T-helper 1 cell treated with Interleukin-12 subunit alpha and Interleukin-12 subunit beta and Interleukin-4 antibody, amounts not matched to agents 30 ng/mL and 1 ng/mL, for 36 hours (primary cell): Measurements from ENCODE around the gene TWF2. TPM values are rescaled to one million over a fixed set of nuclear protein-coding genes. Genes with fewer than 3 reads are reported as not detected.

Experiments
- intact Hi-C: fragments of 100-400 bp; cut with micrococcal nuclease; formaldehyde crosslinking; loops from one replicate; pipeline ENCODE4 v1.15.1; 2024
- total RNA-seq: library from RNA; stranded (reverse); gene quantifications from 2 replicates; pipeline ENCODE4 v1.2.3, GENCODE V29; 2022

The TWF2 gene
- total RNA-seq, 1 donor from 2014 or later: 117 TPM

- intact Hi-C loops: no loop called here
These were observed 52.2 kb downstream of the TWF2 start for GRCh38 chr3:52186729-52187128.

- intact Hi-C loops: no loop called here
These were observed 53.1 kb downstream of the TWF2 start for GRCh38 chr3:52185837-52186236.

- intact Hi-C loops: no loop called here
These were observed 53.6 kb downstream of the TWF2 start for GRCh38 chr3:52185311-52185710.

- intact Hi-C loops: no loop called here
These were observed 54.3 kb downstream of the TWF2 start for GRCh38 chr3:52184690-52185089.

GRCh38 chr3:52183786-52184445 is 55.0 kb downstream of the TWF2 start:
- intact Hi-C loops: no loop called here

- intact Hi-C loops: no loop called here
These were observed 56.3 kb downstream of the TWF2 start for GRCh38 chr3:52182691-52183090.

GRCh38 chr3:52182196-52182595 is 56.8 kb downstream of the TWF2 start:
- intact Hi-C loops: no loop called here

GRCh38 chr3:52181543-52181942 is 57.4 kb downstream of the TWF2 start:
- intact Hi-C loops: no loop called here

Other genes with a start within 250 kb of the TWF2 start
- 1,242 and 1,243 TPM in 2 replicates for gene RPL29, start 243.3 kb downstream of the TWF2 start, total RNA-seq
- 40.7 and 41.2 TPM in 2 replicates for gene DUSP7, start 182.6 kb downstream of the TWF2 start, total RNA-seq
- gene POC1A, start 84.7 kb downstream of the TWF2 start, total RNA-seq: 16.8 and 19.6 TPM in 2 replicates
- gene ALAS1, start 41.0 kb downstream of the TWF2 start, total RNA-seq: 78.5 and 81.4 TPM in 2 replicates
- gene TLR9, start 13.5 kb downstream of the TWF2 start, total RNA-seq: 0.34 and 0.49 TPM in 2 replicates
- 82.2 and 84.9 TPM in 2 replicates for gene PPM1M, start 6.6 kb upstream of the TWF2 start, total RNA-seq
- gene WDR82, start 39.5 kb upstream of the TWF2 start, total RNA-seq: 127 and 130 TPM in 2 replicates
- 20.8 and 23.1 TPM in 2 replicates for gene GLYCTK, start 48.7 kb upstream of the TWF2 start, total RNA-seq
- gene DNAH1, start 77.2 kb upstream of the TWF2 start, total RNA-seq: 27.1 and 30.1 TPM in 2 replicates
- 93.4 and 98.6 TPM in 2 replicates for gene BAP1, start 170.8 kb upstream of the TWF2 start, total RNA-seq
- gene PHF7, start 171.5 kb upstream of the TWF2 start, total RNA-seq: 6.8 and 9.9 TPM in 2 replicates
- gene SEMA3G, start 205.9 kb upstream of the TWF2 start, total RNA-seq: not detected in 2 replicates
- gene TNNC1, start 214.9 kb upstream of the TWF2 start, total RNA-seq: 0.74 and 1.3 TPM in 2 replicates
- 81.1 and 84.9 TPM in 2 replicates for gene NISCH, start 216.4 kb upstream of the TWF2 start, total RNA-seq